Loucy (cell line): ENCODE data around the gene ARMH2.

Experiments used
- H2AFZ ChIP-seq: fragments of 200-600 bp; sonication (generic); 2 replicates; pipeline ENCODE4 v1.6.0; 2016; ENCODE audit warnings: antibody characterized with exemption, mild to moderate bottlenecking, low read length, moderate library complexity
- H3F3A ChIP-seq: fragments of 200-600 bp; 2 replicates; pipeline ENCODE4 v1.6.0; 2016; ENCODE audit warnings: antibody characterized with exemption, low read depth, mild to moderate bottlenecking
- H3K27me3 ChIP-seq: fragments of 200-600 bp; sonication (generic); 2 replicates; pipeline ENCODE4 v1.6.1; 2014; ENCODE audit warnings: low read length, mild to moderate bottlenecking; ENCODE audit not compliant: insufficient read depth, poor library complexity, severe bottlenecking
- H3K36me3 ChIP-seq: fragments of 200-600 bp; sonication (generic); 2 replicates; pipeline ENCODE4 v1.6.1; 2016; ENCODE audit warnings: low read length; ENCODE audit not compliant: insufficient read depth
- H3K4me1 ChIP-seq: fragments of 200-600 bp; sonication (generic); 2 replicates; pipeline ENCODE4 v1.5.1; 2014; ENCODE audit warnings: low read length, mild to moderate bottlenecking; ENCODE audit not compliant: insufficient read depth, poor library complexity, severe bottlenecking
- H3K4me2 ChIP-seq: fragments of 200-600 bp; sonication (generic); 2 replicates; pipeline ENCODE4 v1.6.0; 2014; ENCODE audit warnings: antibody characterized with exemption, low read length, low read depth, mild to moderate bottlenecking; ENCODE audit not compliant: poor library complexity, severe bottlenecking
- H3K4me3 ChIP-seq: fragments of 200-600 bp; sonication (generic); 2 replicates; pipeline ENCODE4 v1.5.1; 2014; ENCODE audit warnings: low read length, mild to moderate bottlenecking, mixed read lengths; ENCODE audit not compliant: poor library complexity, severe bottlenecking
- H3K79me2 ChIP-seq: fragments of 200-600 bp; sonication (generic); 2 replicates; pipeline ENCODE4 v1.6.1; 2014; ENCODE audit warnings: low read length; ENCODE audit not compliant: insufficient read depth
- H3K9ac ChIP-seq: fragments of 200-600 bp; sonication (generic); 2 replicates; pipeline ENCODE4 v1.6.0; 2014; ENCODE audit warnings: mild to moderate bottlenecking, low read depth, low read length, moderate library complexity; ENCODE audit not compliant: poor library complexity, severe bottlenecking
- H3K9me2 ChIP-seq: fragments of 200-600 bp; sonication (generic); replicated peaks from 2 replicates; pipeline ENCODE4 v1.6.1; 2016; ENCODE audit warnings: low read depth, low read length, mixed read lengths
- H3K9me3 ChIP-seq: fragments of 200-600 bp; sonication (generic); 2 replicates; pipeline ENCODE4 v1.6.1; 2014; ENCODE audit warnings: mild to moderate bottlenecking, antibody characterized with exemption, low read length, low read depth; ENCODE audit not compliant: insufficient read depth
- H4K20me1 ChIP-seq: fragments of 200-600 bp; sonication (generic); 2 replicates; pipeline ENCODE4 v1.6.0; 2014; ENCODE audit warnings: antibody characterized with exemption, low read length, mild to moderate bottlenecking; ENCODE audit not compliant: insufficient read depth, poor library complexity, severe bottlenecking
- CTCF ChIP-seq: fragments of 200-600 bp; sonication (generic); conservative IDR thresholded peaks from 2 replicates; pipeline ENCODE4 v1.5.1; 2014; ENCODE audit warnings: mild to moderate bottlenecking, antibody characterized with exemption, low read length
- EZH2phosphoT487 ChIP-seq: fragments of 200-600 bp; IDR thresholded peaks from 2 replicates; pipeline ENCODE4 v1.6.1; 2018; ENCODE audit warnings: antibody characterized with exemption, mild to moderate bottlenecking, moderate library complexity, borderline replicate concordance

Gene ARMH2

GRCh38 chr6:24827162-24827561, 28.4 kb upstream of the ARMH2 start:
- Histone ChIP-seq H3K4me2 (no peak overlapping the region), H3K4me3 (no peak overlapping the region), H2AFZ (no peak overlapping the region)

GRCh38 chr6:24825130-24825630, 26.5 kb upstream of the ARMH2 start:
- Histone ChIP-seq H3K4me1 (no peaks in the 10 kb centered on the region), H3K4me2 (no peak overlapping the region), H3K9me2 (no peaks in the 10 kb centered on the region), H3K27me3 (no peaks in the 10 kb centered on the region), H3K9me3 (no peaks in the 10 kb centered on the region), H4K20me1 (no peaks in the 10 kb centered on the region), H3F3A (no peaks in the 10 kb centered on the region), H3K4me3 (no peak overlapping the region), H3K9ac (no peak overlapping the region), H3K36me3 (peaks cover 48% of the 10 kb centered on the region), H2AFZ (no peak overlapping the region), H3K79me2 (no peaks in the 10 kb centered on the region)
- TF ChIP-seq CTCF, result no peak
- TF ChIP-seq EZH2phosphoT487, result no peak

More at GRCh38 chr6:24827162-24827561, 28.4 kb upstream of the ARMH2 start:
- no peaks in the 10 kb centered on the region for H3F3A ChIP-seq
- no peak overlapping the region for H3K9ac ChIP-seq
- no peaks in the 10 kb centered on the region for H3K79me2 ChIP-seq
- H3K27me3 ChIP-seq, result no peaks in the 10 kb centered on the region
- no peaks in the 10 kb centered on the region for H4K20me1 ChIP-seq
- no peak for TF ChIP-seq CTCF
- TF ChIP-seq EZH2phosphoT487, result no peak
- H3K9me2 ChIP-seq, result no peaks in the 10 kb centered on the region
- no peaks in the 10 kb centered on the region for H3K9me3 ChIP-seq
- peaks cover 45% of the 10 kb centered on the region for H3K36me3 ChIP-seq
- no peaks in the 10 kb centered on the region for H3K4me1 ChIP-seq

- H3F3A ChIP-seq, result no peaks in the 10 kb centered on the region
- no peaks in the 10 kb centered on the region for H3K79me2 ChIP-seq
- H3K9me2 ChIP-seq, result no peaks in the 10 kb centered on the region
- H3K4me3 ChIP-seq, result no peak overlapping the region
- no peaks in the 10 kb centered on the region for H4K20me1 ChIP-seq
- H3K27me3 ChIP-seq, result no peaks in the 10 kb centered on the region
- no peak overlapping the region for H3K9ac ChIP-seq
- no peaks in the 10 kb centered on the region for H3K9me3 ChIP-seq
- TF ChIP-seq EZH2phosphoT487, result no peak
- no peak for TF ChIP-seq CTCF
- H3K36me3 ChIP-seq, result peaks cover 48% of the 10 kb centered on the region
- H3K4me2 ChIP-seq, result no peak overlapping the region
- H3K4me1 ChIP-seq, result no peaks in the 10 kb centered on the region
- no peak overlapping the region for H2AFZ ChIP-seq
Measured at GRCh38 chr6:24824142-24824938, 25.6 kb upstream of the ARMH2 start.
